HepG2 (cell line): ENCODE data around the gene ATXN7L3. TPM values are rescaled to one million over a fixed set of nuclear protein-coding genes. Genes with fewer than 3 reads are reported as not detected.
A peak's percentile ranks its signal among the peaks of the same experiment; 100 is the strongest.

ENCODE experiments used
- ATAC-seq: fragments of 200-7000 bp; cut with Tn5 transposase; 3 replicates; pipeline ENCODE4 v1.9.1; 2020; ENCODE audit warnings: mild to moderate bottlenecking, moderate library complexity
- BruUV-seq: library from RNA; stranded (reverse); fragments of 400-500 nt; replicated peaks from 2 replicates; lab custom pipeline; 2021; lab: Mats Ljungman, UMichigan
- CTCF ChIA-PET: fragments of 300-600 bp; formaldehyde crosslinking; extraction: SDS; loops from one replicate; lab custom pipeline; 2021; ENCODE audit warnings: low total read pairs, inconsistent platforms, low intra/inter-chr PET ratio; lab: Yijun Ruan, JAX
- POLR2A ChIA-PET: fragments of 350-600 bp; sonication (Branson Sonifier 250); formaldehyde crosslinking; loops from one replicate; lab custom pipeline; 2020; ENCODE audit warnings: antibody characterized with exemption, inconsistent platforms; lab: Yijun Ruan, JAX
- DNase-seq: peaks from one replicate; pipeline ENCODE4 v3.0.0-alpha.2; 2015; ENCODE audit warnings: low spot score
- FAIRE-seq: peaks from 3 replicates; lab custom pipeline; 2011; peaks lifted over from hg19 to GRCh38; lab: Jason Lieb, UNC
- H2AFZ ChIP-seq: one replicate; pipeline ENCODE4 v1.6.1; 2011; ENCODE audit warnings: low read length, inconsistent platforms
- H3K27ac ChIP-seq: fragments of 300-600 bp; 3 replicates; pipeline ENCODE4 v1.8.0; 2011; ENCODE audit warnings: mixed run types, mild to moderate bottlenecking, mixed read lengths, low read length, inconsistent platforms; ENCODE audit not compliant: insufficient read depth; ENCODE audit errors: extremely low read length
- H3K27me3 ChIP-seq, 2 experiments: fragments of 200-600 bp in 1 of 2; 2 replicates in 1 of 2; 3 replicates in 1 of 2; pipeline versions ENCODE4 v1.6.0 to v1.8.0; 2011; ENCODE audit warnings: low read length in 2 of 2, mild to moderate bottlenecking in 2 of 2, moderate library complexity in 2 of 2, inconsistent platforms in 1 of 2; ENCODE audit not compliant: insufficient read depth in 2 of 2, control insufficient read depth in 1 of 2
- H3K36me3 ChIP-seq, 2 experiments: fragments of 200-600 bp in 1 of 2; replicated peaks in 1 of 2; 2 replicates in 1 of 2; 3 replicates in 1 of 2; pipeline versions ENCODE4 v1.5.1 to v1.8.0; 2011; ENCODE audit warnings: low read length in 2 of 2, inconsistent platforms in 1 of 2; ENCODE audit not compliant: insufficient read depth in 2 of 2, control insufficient read depth in 1 of 2
- H3K4me1 ChIP-seq: 2 replicates; pipeline ENCODE4 v1.5.1; 2012; ENCODE audit warnings: low read length, inconsistent platforms; ENCODE audit not compliant: insufficient read depth
- H3K4me2 ChIP-seq: 2 replicates; pipeline ENCODE4 v1.6.0; 2011; ENCODE audit warnings: low read depth, low read length, inconsistent platforms
- H3K4me3 ChIP-seq, 3 experiments: fragments of 200-600 bp in 1 of 3; sonication (generic), shearing (Covaris generic) in 1 of 3; replicated peaks in 1 of 3; 2 replicates each; pipeline ENCODE4 v1.5.1; 2011 to 2016; ENCODE audit warnings: low read length in 3 of 3, inconsistent platforms in 2 of 3, low read depth in 2 of 3, mild to moderate bottlenecking in 2 of 3, control low read depth in 1 of 3, mixed read lengths in 1 of 3; ENCODE audit not compliant: insufficient read depth in 1 of 3
- H3K79me2 ChIP-seq: one replicate; pipeline ENCODE4 v1.6.1; 2011; ENCODE audit warnings: low read length, inconsistent platforms; ENCODE audit not compliant: insufficient read depth
- H3K9ac ChIP-seq: 2 replicates; pipeline ENCODE4 v1.6.0; 2011; ENCODE audit warnings: mild to moderate bottlenecking, low read depth, low read length, inconsistent platforms; ENCODE audit not compliant: insufficient read depth
- H3K9me3 ChIP-seq: 2 replicates; pipeline ENCODE4 v1.5.1; 2012; ENCODE audit warnings: mild to moderate bottlenecking, low read length
- H4K20me1 ChIP-seq: 2 replicates; pipeline ENCODE4 v1.6.0; 2011; ENCODE audit warnings: inconsistent platforms, mild to moderate bottlenecking, low read length, moderate library complexity; ENCODE audit not compliant: insufficient read depth
- BCL6 ChIP-seq: IDR thresholded peaks from 2 replicates; pipeline ENCODE4 v1.6.1; 2016; ENCODE audit warnings: missing genetic modification reagents, missing compliant biosample characterization
- ELF4 ChIP-seq: sonication (generic); formaldehyde crosslinking; IDR thresholded peaks from 2 replicates; pipeline ENCODE4 v1.5.0; 2020; ENCODE audit warnings: missing genetic modification reagents, mild to moderate bottlenecking, moderate library complexity, borderline replicate concordance
- FOXO4 ChIP-seq: sonication (generic); formaldehyde crosslinking; conservative IDR thresholded peaks from 2 replicates; pipeline ENCODE4 v1.8.1; 2023; ENCODE audit warnings: missing genetic modification reagents
- MEF2D ChIP-seq: sonication (generic); formaldehyde crosslinking; IDR thresholded peaks from 2 replicates; pipeline ENCODE4 v1.5.1; 2020; ENCODE audit warnings: mild to moderate bottlenecking, missing genetic modification reagents
- MXD4 ChIP-seq: IDR thresholded peaks from 2 replicates; pipeline ENCODE4 v1.6.1; 2016; ENCODE audit warnings: mild to moderate bottlenecking, missing biosample characterization, missing genetic modification reagents
- NAIF1 ChIP-seq: sonication (generic); formaldehyde crosslinking; IDR thresholded peaks from 2 replicates; pipeline ENCODE4 v1.5.0; 2020; ENCODE audit warnings: mild to moderate bottlenecking, missing genetic modification reagents, borderline replicate concordance
- PAXIP1 ChIP-seq: sonication (generic); formaldehyde crosslinking; conservative IDR thresholded peaks from 2 replicates; pipeline ENCODE4 v1.4.0; 2020; ENCODE audit warnings: mild to moderate bottlenecking, missing genetic modification reagents, moderate library complexity
- RARA ChIP-seq: IDR thresholded peaks from 2 replicates; pipeline ENCODE4 v1.6.1; 2016; ENCODE audit warnings: missing genetic modification reagents, missing compliant biosample characterization
- SALL2 ChIP-seq: sonication (generic); formaldehyde crosslinking; IDR thresholded peaks from 2 replicates; pipeline ENCODE4 v1.8.1; 2023; ENCODE audit warnings: mild to moderate bottlenecking, missing genetic modification reagents, inconsistent platforms
- TEAD2 ChIP-seq: sonication (generic); formaldehyde crosslinking; IDR thresholded peaks from 2 replicates; pipeline ENCODE4 v1.9.0; 2021; ENCODE audit warnings: missing genetic modification reagents
- THRA ChIP-seq: sonication (generic); formaldehyde crosslinking; IDR thresholded peaks from 2 replicates; pipeline ENCODE4 v1.4.0; 2020; ENCODE audit warnings: missing genetic modification reagents, borderline replicate concordance
- ZMYM4 ChIP-seq: sonication (generic); formaldehyde crosslinking; IDR thresholded peaks from 2 replicates; pipeline ENCODE4 v1.8.1; 2023; ENCODE audit warnings: mild to moderate bottlenecking, missing genetic modification reagents
- ZNF101 ChIP-seq: sonication (generic); formaldehyde crosslinking; IDR thresholded peaks from 2 replicates; pipeline ENCODE4 v1.4.0; 2020; ENCODE audit warnings: mild to moderate bottlenecking, low read depth, missing genetic modification reagents, borderline replicate concordance
- ZNF558 ChIP-seq: sonication (generic); formaldehyde crosslinking; IDR thresholded peaks from 2 replicates; pipeline ENCODE4 v1.9.0; 2022; ENCODE audit warnings: mild to moderate bottlenecking, missing genetic modification reagents, borderline replicate concordance
- ZNF580 ChIP-seq: IDR thresholded peaks from 2 replicates; pipeline ENCODE4 v1.6.1; 2016; ENCODE audit warnings: low read depth, borderline replicate concordance
- ZNF740 ChIP-seq: sonication (generic); formaldehyde crosslinking; IDR thresholded peaks from 2 replicates; pipeline ENCODE4 v1.4.0; 2020; ENCODE audit warnings: missing genetic modification reagents
- WGBS: methylation state at CpG from one replicate; pipeline ENCODE4 v1.1.6; 2017; ENCODE audit warnings: low lambda C conversion rate; 5-methylcytosine and 5-hydroxymethylcytosine counted together
- in situ Hi-C: cut with HindIII; loops from 2 replicates; pipeline ENCODE4 v1.10.0; 2017; ENCODE audit warnings: low pct_unique_long_range_greater_than_20kb; ENCODE audit not compliant: extremely low pct_ligation_motif_present
- intact Hi-C: fragments of 100-400 bp; cut with micrococcal nuclease; formaldehyde crosslinking; loops from one replicate; pipeline ENCODE4 v1.10.0; 2022; ENCODE audit not compliant: unreplicated experiment
- polyA plus RNA-seq, 8 experiments: library from polyadenylated mRNA; depleted of rRNA in 3 of 8; stranded (reverse) in 7 of 8; unstranded in 1 of 8; fragments of >200 nt; fragmentation: Illumina TruSeq in 4 of 8; extraction: Trizol in 4 of 8; gene quantifications; 2 replicates each; pipeline versions ENCODE4 v1.2.1 to v1.2.3, GENCODE V29; 2011 to 2016; ENCODE audit warnings: low read depth in 4 of 8, missing spikeins in 1 of 8, mixed read lengths in 1 of 8; ENCODE audit not compliant: insufficient read depth in 1 of 8
- total RNA-seq, 5 experiments: library from RNA; depleted of rRNA; stranded (reverse); fragments of >200 nt; fragmentation: Illumina TruSeq; extraction: Trizol; gene quantifications; 2 replicates each; pipeline ENCODE4 v1.2.3, GENCODE V29; 2016; ENCODE audit warnings: low read depth in 1 of 5

Gene ATXN7L3
- total and polyA plus RNA-seq, 2 of the 13 experiments (the other 11 are each of a cell fraction or from before 2014, with no cell fraction given): 44.5 to 59.1 TPM

GRCh38 chr17:44184212-44184810 is 15.4 kb downstream of the ATXN7L3 start:
- in situ Hi-C loops: loop anchor here (10.0 kb wide), 1 partner anchor 60 kb away; no protein-coding TSS in a partner anchor
- CTCF ChIA-PET: no interaction called here
- TF ChIP-seq THRA (CRISPR knock-in tag) (peak; percentile 14; the same call in 1 of the 2 replicates), FOXO4 (CRISPR knock-in tag) (no peak), ZNF740 (CRISPR knock-in tag) (no peak), ELF4 (CRISPR knock-in tag) (no peak), BCL6 (CRISPR knock-in tag) (0 out of 2 replicates have a peak, but pooled peaks have one; percentile 36), ZNF101 (CRISPR knock-in tag) (no peak), ZMYM4 (CRISPR knock-in tag) (0 out of 2 replicates have a peak, but pooled peaks have one; percentile 49), TEAD2 (no peak), MEF2D (CRISPR knock-in tag) (no peak), SALL2 (CRISPR knock-in tag) (no peak), ZNF558 (no peak), NAIF1 (no peak), ZNF580 (CRISPR knock-in tag) (0 out of 2 replicates have a peak, but pooled peaks have one; percentile 3), MXD4 (CRISPR knock-in tag) (no peak), PAXIP1 (CRISPR knock-in tag) (peak; percentile 54; the same call in 1 of the 2 replicates), RARA (CRISPR knock-in tag) (peak; percentile 68)

More at GRCh38 chr17:44184212-44184810, 15.4 kb downstream of the ATXN7L3 start:
- FAIRE-seq: no peak
- no peak for DNase-seq
- H3K9me3 ChIP-seq: no peaks in the 10 kb centered on the region
- ATAC-seq: no peak
- peak overlapping the region; percentile 90; the same call in 1 of the 2 replicates for H3K9ac ChIP-seq
- WGBS: 62% methylated on average over 8 of the region's 8 CpGs
- H3K4me3 ChIP-seq: no peak overlapping the region
- peak overlapping the region; percentile 72 for H3K4me2 ChIP-seq
- no peaks in the 10 kb centered on the region; a peak in 1 of 5 replicates for H3K27me3 ChIP-seq
- POLR2A ChIA-PET: interaction anchor here (0.6 to 5.2 kb wide), 7 partner anchors 14 to 132 kb away, joined by 3 to 71 read pairs (median 7); partner anchors contain the start of genes ASB16 and ATXN7L3
- H3K79me2 ChIP-seq: peaks cover 30% of the 10 kb centered on the region
- H2AFZ ChIP-seq: no peak overlapping the region
- intact Hi-C loops: no loop called here
- peak overlapping the region; percentile 87 for H3K27ac ChIP-seq
- no TSS peak for BruUV-seq
- H3K36me3 ChIP-seq: peaks cover 3 to 19% of the 10 kb centered on the region in 2 experiments; a peak in 4 of 5 replicates
- peaks cover 5% of the 10 kb centered on the region; the same call in 1 of the 2 replicates for H4K20me1 ChIP-seq
- H3K4me1 ChIP-seq: peaks cover 57% of the 10 kb centered on the region
